ENCODE data around the gene TWF1. TPM values are rescaled to one million over a fixed set of nuclear protein-coding genes. Genes with fewer than 3 reads are reported as not detected.

The TWF1 gene
- total and polyA plus RNA-seq, 2 donors (not counting 3 experiments of a cell fraction or from before 2014, with no cell fraction given): 23.8 to 75.5 TPM

GRCh38 chr12:43835656-43836474 lies 29.7 kb upstream of the TWF1 start, which contains the start of gene TMEM117:
TMEM117 (plus strand) TSS chr12:43836081.
- BruUV-seq (replicated peaks): no TSS peak
- intact Hi-C loops (cut with micrococcal nuclease): loop anchor here (1.0 kb wide), 1 partner anchor 30 kb away; the partner anchor contains the start of gene TWF1
- DNase-seq (ENCODE audit: low read depth, low spot score): peak; percentile 61

More at GRCh38 chr12:43835656-43836474, 29.7 kb upstream of the TWF1 start, which contains the start of gene TMEM117:
- dilution Hi-C loops (cut with MboI; ENCODE audit: extremely low pct_ligation_motif_present, low sequenced_read_pairs): no loop called here
- Histone ChIP-seq H4K20me1 (replicated peaks; ENCODE audit: control insufficient read depth, extremely low read depth, insufficient read depth, low read length) (no peaks in the 10 kb centered on the region), H3K27me3 (ENCODE audit: control insufficient read depth in 2 of 2, insufficient read depth in 2 of 2, low read length in 2 of 2) (peaks cover 0 to 7% of the 10 kb centered on the region in 2 experiments), H3K79me2 (ENCODE audit: control insufficient read depth, insufficient read depth, low read length) (no peaks in the 10 kb centered on the region), H3K9me1 (replicated peaks; ENCODE audit: control insufficient read depth, extremely low read depth, insufficient read depth, low read length) (no peaks in the 10 kb centered on the region), H3K9ac (replicated peaks; ENCODE audit: extremely low read depth, insufficient read depth, low read length) (peak within 1 kb of the TSS; percentile 76), H2AFZ (ENCODE audit: low read depth, low read length) (peak within 1 kb of the TSS; percentile 99), H3K9me3 (replicated peaks; ENCODE audit: control insufficient read depth, insufficient read depth, low read length) (no peaks in the 10 kb centered on the region), H3K4me1 (ENCODE audit: control insufficient read depth, extremely low read depth, insufficient read depth, low read length) (no peaks in the 10 kb centered on the region), H3K36me3 (ENCODE audit: control insufficient read depth in 2 of 2, extremely low read depth in 1 of 2, insufficient read depth in 2 of 2, low read length in 2 of 2) (no peaks in the 10 kb centered on the region), H3K27ac (ENCODE audit: insufficient read depth, low read depth, low read length) (peak within 1 kb of the TSS; percentile 52), H3K4me3 (replicated peaks in 1 of 3; ENCODE audit: insufficient read depth in 1 of 3, low read depth in 1 of 3, low read length in 3 of 3) (peak within 1 kb of the TSS; percentile 63 to 76 (median 73)), H3K4me2 (ENCODE audit: insufficient read depth, low read length) (peak within 1 kb of the TSS; percentile 86)
- ChIA-PET CTCF (interaction anchor here (1.0 kb wide), 2 partner anchors 18 to 30 kb away, joined by 3 to 6 read pairs; partner anchors contain the start of gene TWF1), POLR2A (no interaction called here)
- FAIRE-seq: no peak
- TF ChIP-seq MYC (IDR thresholded peaks at IDR 0.05; ENCODE audit: low read depth, low read length) (no peak), FOS (IDR thresholded peaks at IDR 0.05; ENCODE audit: borderline replicate concordance, insufficient read depth, low read length) (no peak), POLR2A (IDR thresholded peaks at IDR 0.05; ENCODE audit: low read depth, low read length) (peak; percentile 14), POLR2AphosphoS5 (IDR thresholded peaks at IDR 0.05; ENCODE audit: insufficient read depth, low read depth, low read length) (peak; percentile 25), GATA2 (IDR thresholded peaks at IDR 0.05; ENCODE audit: insufficient read depth, insufficient read length, low read depth, low read length) (no peak)
- TF ChIP-seq, protein P1, sequence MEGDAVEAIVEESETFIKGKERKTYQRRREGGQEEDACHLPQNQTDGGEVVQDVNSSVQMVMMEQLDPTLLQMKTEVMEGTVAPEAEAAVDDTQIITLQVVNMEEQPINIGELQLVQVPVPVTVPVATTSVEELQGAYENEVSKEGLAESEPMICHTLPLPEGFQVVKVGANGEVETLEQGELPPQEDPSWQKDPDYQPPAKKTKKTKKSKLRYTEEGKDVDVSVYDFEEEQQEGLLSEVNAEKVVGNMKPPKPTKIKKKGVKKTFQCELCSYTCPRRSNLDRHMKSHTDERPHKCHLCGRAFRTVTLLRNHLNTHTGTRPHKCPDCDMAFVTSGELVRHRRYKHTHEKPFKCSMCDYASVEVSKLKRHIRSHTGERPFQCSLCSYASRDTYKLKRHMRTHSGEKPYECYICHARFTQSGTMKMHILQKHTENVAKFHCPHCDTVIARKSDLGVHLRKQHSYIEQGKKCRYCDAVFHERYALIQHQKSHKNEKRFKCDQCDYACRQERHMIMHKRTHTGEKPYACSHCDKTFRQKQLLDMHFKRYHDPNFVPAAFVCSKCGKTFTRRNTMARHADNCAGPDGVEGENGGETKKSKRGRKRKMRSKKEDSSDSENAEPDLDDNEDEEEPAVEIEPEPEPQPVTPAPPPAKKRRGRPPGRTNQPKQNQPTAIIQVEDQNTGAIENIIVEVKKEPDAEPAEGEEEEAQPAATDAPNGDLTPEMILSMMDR (IDR thresholded peaks at IDR 0.05; ENCODE audit: extremely low read depth in 1 of 2, insufficient read depth in 1 of 2, low read depth in 1 of 2, low read length in 2 of 2): no peak

All from endothelial cell of umbilical vein (primary cell).